ENCODE results near the gene LRCH1. TPM values are rescaled to one million over a fixed set of nuclear protein-coding genes. Genes with fewer than 3 reads are reported as not detected.

The LRCH1 gene
- total and polyA plus RNA-seq, 2 of the 13 experiments (the other 11 are each of a cell fraction or from before 2014, with no cell fraction given) = 4.1 to 12.6 TPM

DNA sequence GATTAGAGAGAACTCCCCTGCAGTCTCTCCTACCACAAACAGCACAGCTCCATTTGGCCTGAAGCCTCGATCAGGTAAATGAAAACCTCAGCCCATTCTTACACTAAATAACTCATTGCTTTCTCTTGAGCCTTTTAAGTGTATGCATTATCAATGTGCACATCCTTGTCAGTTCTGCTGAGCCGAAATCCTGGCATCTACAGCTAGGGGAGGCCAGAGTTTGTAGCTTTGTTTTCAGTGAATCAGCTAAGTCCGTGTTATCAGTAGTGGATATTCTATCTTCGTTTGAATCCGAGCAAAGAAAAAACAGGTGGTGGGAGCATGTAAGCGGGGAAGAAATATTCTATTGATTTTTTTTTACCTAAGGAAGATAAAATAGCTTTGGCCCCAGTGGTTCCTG is 159.6 kb downstream of the LRCH1 start:
- in situ Hi-C loops (cut with HindIII; ENCODE audit: extremely low pct_ligation_motif_present, low pct_unique_long_range_greater_than_20kb) = no loop called here
- ATAC-seq (no peak), DNase-seq (ENCODE audit: low spot score) (no peak), FAIRE-seq (no peak)
- 95% methylated on average over 6 of the region's 6 CpGs for WGBS (ENCODE audit: low lambda C conversion rate)
- no peak overlapping the region for H2AFZ ChIP-seq (ENCODE audit: low read length)
- intact Hi-C loops (cut with micrococcal nuclease; ENCODE audit: unreplicated experiment) = no loop called here
- no TSS peak for BruUV-seq (replicated peaks)
- H3K4me3 ChIP-seq (replicated peaks in 1 of 3; ENCODE audit: insufficient read depth in 1 of 3, low read depth in 2 of 3, low read length in 3 of 3) = no peak overlapping the region
- ChIA-PET CTCF (ENCODE audit: low intra/inter-chr PET ratio, low total read pairs) (no interaction called here), POLR2A (no interaction called here)
- peaks cover 9% of the 10 kb centered on the region for H3K4me1 ChIP-seq (ENCODE audit: insufficient read depth, low read length)
- no peak overlapping the region for H3K9ac ChIP-seq (ENCODE audit: insufficient read depth, low read depth, low read length)
- H3K79me2 ChIP-seq (ENCODE audit: insufficient read depth, low read length) = no peaks in the 10 kb centered on the region
- no peaks in the 10 kb centered on the region for H3K27me3 ChIP-seq (ENCODE audit: control insufficient read depth in 1 of 2, insufficient read depth in 2 of 2, low read length in 2 of 2)
- H3K27ac ChIP-seq (ENCODE audit: extremely low read length, insufficient read depth, low read length) = no peak overlapping the region
- no peak overlapping the region for H3K4me2 ChIP-seq (ENCODE audit: low read depth, low read length)
- TF ChIP-seq, protein P1, sequence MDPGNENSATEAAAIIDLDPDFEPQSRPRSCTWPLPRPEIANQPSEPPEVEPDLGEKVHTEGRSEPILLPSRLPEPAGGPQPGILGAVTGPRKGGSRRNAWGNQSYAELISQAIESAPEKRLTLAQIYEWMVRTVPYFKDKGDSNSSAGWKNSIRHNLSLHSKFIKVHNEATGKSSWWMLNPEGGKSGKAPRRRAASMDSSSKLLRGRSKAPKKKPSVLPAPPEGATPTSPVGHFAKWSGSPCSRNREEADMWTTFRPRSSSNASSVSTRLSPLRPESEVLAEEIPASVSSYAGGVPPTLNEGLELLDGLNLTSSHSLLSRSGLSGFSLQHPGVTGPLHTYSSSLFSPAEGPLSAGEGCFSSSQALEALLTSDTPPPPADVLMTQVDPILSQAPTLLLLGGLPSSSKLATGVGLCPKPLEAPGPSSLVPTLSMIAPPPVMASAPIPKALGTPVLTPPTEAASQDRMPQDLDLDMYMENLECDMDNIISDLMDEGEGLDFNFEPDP (CRISPR knock-in tag; conservative IDR thresholded peaks at IDR 0.05) = no peak
- TF ChIP-seq REPIN1 (CRISPR knock-in tag; IDR thresholded peaks at IDR 0.05; ENCODE audit: borderline replicate concordance, low read depth) (no peak), NFRKB (IDR thresholded peaks at IDR 0.05) (no peak), NFYC (CRISPR knock-in tag; IDR thresholded peaks at IDR 0.05) (no peak), MLXIP (CRISPR knock-in tag; IDR thresholded peaks at IDR 0.05; ENCODE audit: borderline replicate concordance) (no peak), ZFY (CRISPR knock-in tag; IDR thresholded peaks at IDR 0.05) (no peak), PCBP1 (IDR thresholded peaks at IDR 0.05; ENCODE audit: borderline replicate concordance, low read depth, low read length) (no peak), XRCC5 (optimal IDR thresholded peaks at IDR 0.05; ENCODE audit: low read length) (no peak), ZNF709 (CRISPR knock-in tag; IDR thresholded peaks at IDR 0.05) (no peak), ZNF567 (CRISPR knock-in tag; IDR thresholded peaks at IDR 0.05; ENCODE audit: borderline replicate concordance) (no peak), TCF7L2 (IDR thresholded peaks at IDR 0.05; ENCODE audit: low read depth, low read length) (no peak)
- H4K20me1 ChIP-seq (ENCODE audit: insufficient read depth, low read length) = no peaks in the 10 kb centered on the region
- peaks cover 7 to 35% of the 10 kb centered on the region in 2 experiments; a peak in 4 of 5 replicates for H3K36me3 ChIP-seq (replicated peaks in 1 of 2; ENCODE audit: control insufficient read depth in 1 of 2, insufficient read depth in 2 of 2, low read length in 2 of 2)
- no peaks in the 10 kb centered on the region for H3K9me3 ChIP-seq (ENCODE audit: low read length)

All from HepG2 (cell line).